Thymus (tissue), 2 donors: Measurements from ENCODE around the gene ABCA1. TPM values are rescaled to one million over a fixed set of nuclear protein-coding genes. Genes with fewer than 3 reads are reported as not detected.

ENCODE experiments used
- polyA plus RNA-seq: library from polyadenylated mRNA; stranded (reverse); fragments of 200-250 nt; gene quantifications from one replicate; pipeline ENCODE4 v1.2.3, GENCODE V29; 2013
- total RNA-seq: library from RNA; stranded (reverse); fragments of 120-200 nt; gene quantifications from one replicate; pipeline ENCODE4 v1.2.4, GENCODE V29; 2013
- donor health status: healthy.

ABCA1 gene
- total and polyA plus RNA-seq, 2 donors: 14.6 to 25.9 TPM

Other genes with a start within 250 kb of the ABCA1 start
- not detected for gene OR13D1, start 233.6 kb downstream of the ABCA1 start, total RNA-seq
- gene OR13D1, start 233.6 kb downstream of the ABCA1 start, polyA plus RNA-seq: not detected
- gene NIPSNAP3A, start 180.5 kb downstream of the ABCA1 start, total RNA-seq: 40.9 TPM
- gene NIPSNAP3A, start 180.5 kb downstream of the ABCA1 start, polyA plus RNA-seq: 25.1 TPM
- 2.4 TPM for gene NIPSNAP3B, start 164.0 kb downstream of the ABCA1 start, total RNA-seq
- gene NIPSNAP3B, start 164.0 kb downstream of the ABCA1 start, polyA plus RNA-seq: 2.9 TPM